Esophagus (tissue), 2 donors: ENCODE measurements around the gene PDE7B. TPM values are rescaled to one million over a fixed set of nuclear protein-coding genes. Genes with fewer than 3 reads are reported as not detected.

ENCODE experiments used
- H3K27ac ChIP-seq, 2 donors: one replicate each; pipeline ENCODE4 v1.5.1; 2013; ENCODE audit warnings: low read depth in 2 of 2, mild to moderate bottlenecking in 2 of 2, inconsistent platforms in 1 of 2, low read length in 1 of 2, moderate library complexity in 1 of 2
- H3K27me3 ChIP-seq, 2 donors: one replicate each; pipeline ENCODE4 v1.6.1; 2013; ENCODE audit warnings: low read length in 2 of 2, control low read depth in 1 of 2, mild to moderate bottlenecking in 1 of 2; ENCODE audit not compliant: insufficient read depth in 2 of 2, control insufficient read depth in 1 of 2
- H3K36me3 ChIP-seq, 2 donors: one replicate each; pipeline ENCODE4 v1.6.1; 2013; ENCODE audit warnings: low read length in 1 of 2; ENCODE audit not compliant: control insufficient read depth in 2 of 2, insufficient read depth in 2 of 2
- H3K4me1 ChIP-seq, 2 donors: one replicate each; pipeline ENCODE4 v1.6.1; 2013; ENCODE audit warnings: low read length in 1 of 2; ENCODE audit not compliant: control insufficient read depth in 2 of 2, insufficient read depth in 2 of 2
- H3K4me3 ChIP-seq, 2 donors: one replicate each; pipeline ENCODE4 v1.5.1; 2013; ENCODE audit warnings: low read length in 2 of 2, mild to moderate bottlenecking in 2 of 2, low read depth in 1 of 2, moderate library complexity in 1 of 2
- H3K9me3 ChIP-seq, 2 donors: one replicate each; pipeline ENCODE4 v1.6.1; 2013; ENCODE audit warnings: mild to moderate bottlenecking in 2 of 2, low read depth in 1 of 2, low read length in 1 of 2, moderate library complexity in 1 of 2; ENCODE audit not compliant: control insufficient read depth in 2 of 2, insufficient read depth in 1 of 2
- WGBS, 2 donors: extraction: QIAGEN DNeasy Blood & Tissue Kit; methylation state at CpG; one replicate each; pipeline ENCODE4 v1.1.7; 2013; 5-methylcytosine and 5-hydroxymethylcytosine counted together
- polyA plus RNA-seq, 2 donors: library from polyadenylated mRNA; stranded (reverse); fragments of 200-250 nt; gene quantifications; one replicate each; pipeline ENCODE4 v1.2.3, GENCODE V29; 2013
- donor health status: healthy with polysubstance abuse.
- donor health status: Bipolar disorder and iron deficiency.

The PDE7B gene
- polyA plus RNA-seq, 2 donors, result 0.18 to 0.64 TPM

- no peaks in the 10 kb centered on the region for H3K27me3 ChIP-seq
- 81 to 89% methylated on average over 4 of the region's 4 CpGs for WGBS, 2 donors
- H3K27ac ChIP-seq, result no peak overlapping the region
- no peaks in the 10 kb centered on the region for H3K4me1 ChIP-seq
- no peak overlapping the region for H3K4me3 ChIP-seq
- H3K36me3 ChIP-seq, result no peaks in the 10 kb centered on the region
- no peaks in the 10 kb centered on the region for H3K9me3 ChIP-seq
Observed at GRCh38 chr6:136024711-136025110, 173.2 kb downstream of the PDE7B start.

GRCh38 chr6:136025736-136026135 lies 174.2 kb downstream of the PDE7B start:
- no peaks in the 10 kb centered on the region for H3K4me1 ChIP-seq
- no peak overlapping the region for H3K4me3 ChIP-seq
- 74 to 75% methylated on average over 2 of the region's 2 CpGs for WGBS, 2 donors
- no peaks in the 10 kb centered on the region for H3K9me3 ChIP-seq
- no peaks in the 10 kb centered on the region for H3K27me3 ChIP-seq
- no peaks in the 10 kb centered on the region for H3K36me3 ChIP-seq
- H3K27ac ChIP-seq, result no peak overlapping the region

- WGBS, 2 donors, result 71 to 78% methylated on average over 3 of the region's 3 CpGs
Observed at GRCh38 chr6:136030131-136030530, 178.6 kb downstream of the PDE7B start.

GRCh38 chr6:136031982-136032381 lies 180.5 kb downstream of the PDE7B start:
- Histone ChIP-seq H3K9me3 (no peaks in the 10 kb centered on the region), H3K4me1 (peaks cover 0 to 4% of the 10 kb centered on the region in 2 donors), H3K27me3 (no peaks in the 10 kb centered on the region), H3K27ac (no peak overlapping the region), H3K4me3 (no peak overlapping the region), H3K36me3 (no peaks in the 10 kb centered on the region)

More at GRCh38 chr6:136030131-136030530, 178.6 kb downstream of the PDE7B start:
- Histone ChIP-seq H3K36me3 (no peaks in the 10 kb centered on the region), H3K27me3 (no peaks in the 10 kb centered on the region), H3K9me3 (no peaks in the 10 kb centered on the region), H3K27ac (no peak overlapping the region), H3K4me3 (no peak overlapping the region), H3K4me1 (peaks cover 0 to 2% of the 10 kb centered on the region in 2 donors)

- WGBS, 2 donors, result 66 to 75% methylated on average over 4 of the region's 4 CpGs
- H3K9me3 ChIP-seq, result no peaks in the 10 kb centered on the region
- peaks cover 0 to 15% of the 10 kb centered on the region in 2 donors for H3K4me1 ChIP-seq
- no peak overlapping the region for H3K27ac ChIP-seq
- H3K36me3 ChIP-seq, result no peaks in the 10 kb centered on the region
- H3K4me3 ChIP-seq, result no peak overlapping the region
- H3K27me3 ChIP-seq, result no peaks in the 10 kb centered on the region
Observed at GRCh38 chr6:136033416-136033815, 181.9 kb downstream of the PDE7B start.

GRCh38 chr6:136034422-136034821 lies 182.9 kb downstream of the PDE7B start:
- no peaks in the 10 kb centered on the region for H3K36me3 ChIP-seq
- no peak overlapping the region for H3K4me3 ChIP-seq
- no peaks in the 10 kb centered on the region for H3K9me3 ChIP-seq
- H3K27ac ChIP-seq, result no peak overlapping the region
- peaks cover 0 to 15% of the 10 kb centered on the region in 2 donors for H3K4me1 ChIP-seq
- no peaks in the 10 kb centered on the region for H3K27me3 ChIP-seq
- WGBS, 2 donors, result 91 to 96% methylated on average over 2 of the region's 2 CpGs

- Histone ChIP-seq H3K36me3 (no peaks in the 10 kb centered on the region), H3K4me1 (peaks cover 0 to 15% of the 10 kb centered on the region in 2 donors), H3K4me3 (no peak overlapping the region), H3K27me3 (no peaks in the 10 kb centered on the region), H3K27ac (no peak overlapping the region), H3K9me3 (no peaks in the 10 kb centered on the region)
- WGBS, 2 donors, result 55 to 60% methylated on average over 4 of the region's 4 CpGs
Observed at GRCh38 chr6:136035378-136036070, 184.0 kb downstream of the PDE7B start.

GRCh38 chr6:136036071-136036380 lies 184.5 kb downstream of the PDE7B start:
- no peaks in the 10 kb centered on the region for H3K9me3 ChIP-seq
- H3K4me1 ChIP-seq, result peaks cover 0 to 15% of the 10 kb centered on the region in 2 donors
- 80 to 82% methylated on average over 2 of the region's 2 CpGs for WGBS, 2 donors
- H3K36me3 ChIP-seq, result no peaks in the 10 kb centered on the region
- no peak overlapping the region for H3K27ac ChIP-seq
- H3K27me3 ChIP-seq, result no peaks in the 10 kb centered on the region
- no peak overlapping the region for H3K4me3 ChIP-seq

GRCh38 chr6:136036601-136037000 lies 185.1 kb downstream of the PDE7B start:
- Histone ChIP-seq H3K27me3 (no peaks in the 10 kb centered on the region), H3K9me3 (no peaks in the 10 kb centered on the region), H3K4me3 (no peak overlapping the region), H3K4me1 (peaks cover 0 to 15% of the 10 kb centered on the region in 2 donors), H3K27ac (no peak overlapping the region), H3K36me3 (no peaks in the 10 kb centered on the region)
- WGBS, 2 donors, result 76 to 77% methylated on average over 4 of the region's 4 CpGs

- H3K4me3 ChIP-seq, result no peak overlapping the region
- H3K9me3 ChIP-seq, result no peaks in the 10 kb centered on the region
- 38 to 49% methylated on average over 8 of the region's 8 CpGs for WGBS, 2 donors
- peak overlapping the region; percentile 14 to 34 for H3K27ac ChIP-seq
- no peaks in the 10 kb centered on the region for H3K27me3 ChIP-seq
- peaks cover 0 to 15% of the 10 kb centered on the region in 2 donors for H3K4me1 ChIP-seq
- H3K36me3 ChIP-seq, result no peaks in the 10 kb centered on the region
Observed at GRCh38 chr6:136037242-136037875, 185.9 kb downstream of the PDE7B start.
